IMR-90 (cell line): Measurements from ENCODE around the gene DCN. TPM values are rescaled to one million over a fixed set of nuclear protein-coding genes. Genes with fewer than 3 reads are reported as not detected.
A peak's percentile ranks its signal among the peaks of the same experiment; 100 is the strongest.

ENCODE experiments used
- ATAC-seq: fragments of 200-7000 bp; cut with Tn5 transposase; 2 replicates; pipeline ENCODE4 v1.9.1; 2020; ENCODE audit warnings: low read depth, mild to moderate bottlenecking, moderate library complexity
- BruUV-seq: library from RNA; stranded (reverse); fragments of 400-500 nt; replicated peaks from 2 replicates; lab custom pipeline; 2021; lab: Mats Ljungman, UMichigan
- CTCF ChIA-PET: fragments of 300-600 bp; formaldehyde crosslinking; extraction: SDS; loops from one replicate; lab custom pipeline; 2021; ENCODE audit warnings: antibody characterized with exemption; lab: Yijun Ruan, JAX
- POLR2A ChIA-PET: fragments of 300-600 bp; sonication (Branson Sonifier 250); formaldehyde crosslinking; loops from one replicate; lab custom pipeline; 2022; ENCODE audit warnings: antibody characterized with exemption; ENCODE audit not compliant: unreplicated experiment; lab: Charles Lee
- DNase-seq: peaks from one replicate; pipeline ENCODE4 v3.0.0; 2013
- H2AFZ ChIP-seq: replicated peaks from 2 replicates; pipeline ENCODE3; 2013; ENCODE audit warnings: low read length, mild to moderate bottlenecking; ENCODE audit not compliant: poor library complexity
- H2AK5ac ChIP-seq: 2 replicates; pipeline ENCODE4 v1.6.1; 2013; ENCODE audit warnings: low read depth, low read length, inconsistent platforms
- H2AK9ac ChIP-seq: replicated peaks from 2 replicates; pipeline ENCODE3; 2013; ENCODE audit warnings: mild to moderate bottlenecking, low read depth, low read length, moderate library complexity; ENCODE audit not compliant: poor library complexity
- H2BK120ac ChIP-seq: 2 replicates; pipeline ENCODE4 v1.6.1; 2013; ENCODE audit warnings: low read depth, low read length, inconsistent platforms
- H2BK15ac ChIP-seq: 3 replicates; pipeline ENCODE4 v1.6.1; 2013; ENCODE audit warnings: low read depth, low read length, inconsistent platforms
- H2BK20ac ChIP-seq: 2 replicates; pipeline ENCODE4 v1.6.1; 2013; ENCODE audit warnings: low read depth, mild to moderate bottlenecking, inconsistent platforms, low read length, moderate library complexity
- H2BK5ac ChIP-seq: 2 replicates; pipeline ENCODE4 v1.6.1; 2013; ENCODE audit warnings: mild to moderate bottlenecking, low read depth, low read length, inconsistent platforms; ENCODE audit not compliant: poor library complexity, severe bottlenecking
- H3K14ac ChIP-seq: replicated peaks from 2 replicates; pipeline ENCODE4 v1.6.1; 2013; ENCODE audit warnings: low read depth, low read length, inconsistent platforms
- H3K18ac ChIP-seq: 2 replicates; pipeline ENCODE4 v1.6.1; 2013; ENCODE audit warnings: low read depth, low read length, control low read depth
- H3K23ac ChIP-seq: 2 replicates; pipeline ENCODE4 v1.6.1; 2013; ENCODE audit warnings: low read depth, low read length, inconsistent platforms
- H3K27ac ChIP-seq: 2 replicates; pipeline ENCODE4 v1.5.1; 2013; ENCODE audit warnings: mild to moderate bottlenecking, control low read depth, low read length; ENCODE audit not compliant: insufficient read depth
- H3K27me3 ChIP-seq: 2 replicates; pipeline ENCODE4 v1.6.1; 2013; ENCODE audit warnings: low read length; ENCODE audit not compliant: control insufficient read depth, insufficient read depth
- H3K36me3 ChIP-seq: 2 replicates; pipeline ENCODE4 v1.6.1; 2013; ENCODE audit warnings: low read length, mixed read lengths; ENCODE audit not compliant: control insufficient read depth, insufficient read depth
- H3K4ac ChIP-seq: 2 replicates; pipeline ENCODE4 v1.6.1; 2013; ENCODE audit warnings: low read depth, low read length, inconsistent platforms
- H3K4me1 ChIP-seq: 2 replicates; pipeline ENCODE4 v1.6.1; 2013; ENCODE audit warnings: low read length, mixed read lengths; ENCODE audit not compliant: control insufficient read depth, insufficient read depth
- H3K4me2 ChIP-seq: 2 replicates; pipeline ENCODE4 v1.6.1; 2013; ENCODE audit warnings: low read depth, mild to moderate bottlenecking, control low read depth, low read length, moderate library complexity
- H3K4me3 ChIP-seq: 2 replicates; pipeline ENCODE4 v1.5.1; 2013; ENCODE audit warnings: low read depth, mild to moderate bottlenecking, control low read depth, low read length, moderate library complexity; ENCODE audit not compliant: insufficient read depth
- H3K56ac ChIP-seq: 2 replicates; pipeline ENCODE4 v1.6.1; 2013; ENCODE audit warnings: low read length, inconsistent platforms; ENCODE audit not compliant: insufficient read depth; ENCODE audit errors: extremely low read depth
- H3K79me1 ChIP-seq, 2 experiments: 2 replicates each; pipeline ENCODE4 v1.6.1; 2013; ENCODE audit warnings: low read length in 2 of 2, inconsistent platforms in 1 of 2, low read depth in 1 of 2
- H3K9ac ChIP-seq: 2 replicates; pipeline ENCODE4 v1.6.1; 2013; ENCODE audit warnings: low read depth, low read length, control low read depth
- H3K9me1 ChIP-seq: 2 replicates; pipeline ENCODE4 v1.6.1; 2013; ENCODE audit warnings: low read length, inconsistent platforms; ENCODE audit not compliant: insufficient read depth
- H3K9me3 ChIP-seq: 2 replicates; pipeline ENCODE4 v1.6.1; 2013; ENCODE audit warnings: low read length; ENCODE audit not compliant: control insufficient read depth, insufficient read depth
- H4K20me1 ChIP-seq: 2 replicates; pipeline ENCODE4 v1.6.1; 2013; ENCODE audit warnings: low read length, inconsistent platforms; ENCODE audit not compliant: insufficient read depth
- H4K5ac ChIP-seq: 2 replicates; pipeline ENCODE4 v1.6.1; 2013; ENCODE audit warnings: mild to moderate bottlenecking, low read depth, low read length, control low read depth
- H4K8ac ChIP-seq, 2 experiments: 2 replicates each; pipeline ENCODE4 v1.6.1; 2013; ENCODE audit warnings: low read depth in 2 of 2, low read length in 2 of 2, control low read depth in 1 of 2, inconsistent platforms in 1 of 2
- H4K91ac ChIP-seq: 2 replicates; pipeline ENCODE4 v1.6.1; 2013; ENCODE audit warnings: low read depth, low read length, inconsistent platforms; ENCODE audit not compliant: insufficient read depth
- ELK1 ChIP-seq: fragments of 150-350 bp; IDR thresholded peaks from 2 replicates; pipeline ENCODE4 v1.6.1; 2016; ENCODE audit warnings: low read depth, mild to moderate bottlenecking, low read length, moderate library complexity, borderline replicate concordance
- FOS ChIP-seq: fragments of 150-350 bp; IDR thresholded peaks from 2 replicates; pipeline ENCODE4 v1.6.1; 2016; ENCODE audit warnings: low read depth, low read length
- RAD21 ChIP-seq: IDR thresholded peaks from 2 replicates; pipeline ENCODE4 v1.6.1; 2012; ENCODE audit warnings: low read length, improper control_type of control experiment
- USF2 ChIP-seq: fragments of 150-350 bp; IDR thresholded peaks from 2 replicates; pipeline ENCODE4 v1.6.1; 2017; ENCODE audit warnings: mild to moderate bottlenecking, antibody characterized with exemption, low read length, low read depth
- WGBS, 2 experiments: methylation state at CpG; one replicate each; pipeline versions ENCODE4 v1.1.5 to v1.1.7; 2013; ENCODE audit warnings: missing lambda C conversion rate in 2 of 2; ENCODE audit not compliant: insufficient read length in 1 of 2; ENCODE audit errors: extremely low coverage in 2 of 2; 5-methylcytosine and 5-hydroxymethylcytosine counted together
- dilution Hi-C: fragments of 300-500 bp; cut with HindIII; formaldehyde crosslinking; loops from one replicate; pipeline ENCODE4 v1.14.3; 2018; ENCODE audit warnings: low sequenced_read_pairs; ENCODE audit not compliant: unreplicated experiment
- in situ Hi-C: fragments of 300-500 bp; cut with MboI; formaldehyde crosslinking; loops from 3 replicates; pipeline ENCODE4 v1.14.3; 2019; ENCODE audit warnings: low sequenced_read_pairs, inconsistent platforms, mixed read lengths
- intact Hi-C: fragments of 100-400 bp; cut with micrococcal nuclease; formaldehyde crosslinking; loops from 2 replicates; pipeline ENCODE4 v1.10.0; 2022
- polyA plus RNA-seq, 3 experiments: library from polyadenylated mRNA; depleted of rRNA; stranded (reverse); fragments of >200 nt; gene quantifications; 2 replicates each; pipeline ENCODE4 v1.2.3, GENCODE V29; 2012; ENCODE audit warnings: low replicate concordance in 1 of 3
- total RNA-seq: library from RNA; depleted of rRNA; stranded (reverse); fragments of >200 nt; gene quantifications from 2 replicates; pipeline ENCODE4 v1.2.3, GENCODE V29; 2012

Gene DCN
- total and polyA plus RNA-seq, 2 of the 4 experiments (the other 2 are of a cell fraction): 241 to 965 TPM

DNA sequence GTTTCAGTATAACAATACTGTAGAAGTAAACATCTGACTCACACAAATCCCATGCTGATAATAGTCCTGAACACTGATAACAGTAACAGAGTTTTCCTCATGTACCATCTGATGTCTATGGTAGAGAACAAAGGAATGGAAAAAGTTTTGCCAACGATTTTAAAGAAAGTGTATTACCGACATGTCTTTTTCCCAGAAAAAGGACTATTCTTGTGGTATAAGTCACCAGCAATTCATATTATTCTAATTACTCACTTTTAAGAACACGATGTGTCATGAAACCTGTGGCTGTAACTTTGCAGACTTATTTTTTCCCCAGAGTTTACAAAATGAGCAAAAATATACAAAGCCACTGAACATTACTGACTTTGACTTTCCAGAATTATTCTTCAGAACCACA, 40.1 kb upstream of the DCN start:
- peak; percentile 78 for DNase-seq

More for the DNA sequence above, 40.1 kb upstream of the DCN start:
- no peak overlapping the region; the same call in 2 of the 3 replicates for H2BK15ac ChIP-seq
- H2AK5ac ChIP-seq: no peak overlapping the region
- peak overlapping the region; percentile 78; the same call in 1 of the 2 replicates for H3K4ac ChIP-seq
- H3K36me3 ChIP-seq: no peaks in the 10 kb centered on the region
- peak overlapping the region; percentile 59 for H3K56ac ChIP-seq
- TF ChIP-seq USF2 (no peak), ELK1 (no peak), FOS (peak; percentile 41; the same call in 1 of the 2 replicates), RAD21 (no peak)
- H2BK20ac ChIP-seq: peak overlapping the region; percentile 84
- no peaks in the 10 kb centered on the region for H3K27me3 ChIP-seq
- peaks cover 9% of the 10 kb centered on the region; the same call in 1 of the 2 replicates for H3K4me1 ChIP-seq
- peak overlapping the region; percentile 68; the same call in 1 of the 2 replicates for H3K23ac ChIP-seq
- H4K8ac ChIP-seq: peak overlapping the region in 1 of 2 experiments; percentile 77; a peak in 2 of 4 replicates
- H3K9me1 ChIP-seq: peaks cover 4% of the 10 kb centered on the region; the same call in 1 of the 2 replicates
- peak; percentile 53 for ATAC-seq
- no peak overlapping the region for H3K4me3 ChIP-seq
- no peak overlapping the region for H3K9ac ChIP-seq
- ChIA-PET CTCF (no interaction called here), POLR2A (no interaction called here)
- peak overlapping the region; percentile 88; the same call in 1 of the 2 replicates for H3K4me2 ChIP-seq
- in situ Hi-C loops: no loop called here
- H3K9me3 ChIP-seq: no peaks in the 10 kb centered on the region
- peak overlapping the region; percentile 90 for H2BK120ac ChIP-seq
- no peak overlapping the region for H2AK9ac ChIP-seq
- no peak overlapping the region for H2AFZ ChIP-seq
- H2BK5ac ChIP-seq: peak overlapping the region; percentile 98
- intact Hi-C loops: no loop called here
- peak overlapping the region; percentile 94 for H3K18ac ChIP-seq
- dilution Hi-C loops: no loop called here
- WGBS, 2 experiments: 0% methylated on average over 1 of the region's 3 CpGs; no CpG with 5 or more reads in 1 of the 2 experiments
- peak overlapping the region; percentile 63 for H3K14ac ChIP-seq
- peak overlapping the region; percentile 86; the same call in 1 of the 2 replicates for H3K27ac ChIP-seq
- BruUV-seq: no TSS peak
- 0 out of 4 replicates have a peak, but pooled peaks cover 0 to 3% of the 10 kb centered on the region in 2 experiments for H3K79me1 ChIP-seq
- H4K20me1 ChIP-seq: no peaks in the 10 kb centered on the region
- H4K5ac ChIP-seq: peak overlapping the region; percentile 88; the same call in 1 of the 2 replicates
- peak overlapping the region; percentile 54; the same call in 1 of the 2 replicates for H4K91ac ChIP-seq
